Fibroblast of villous mesenchyme (primary cell): ENCODE results near the gene DEAF1. TPM values are rescaled to one million over a fixed set of nuclear protein-coding genes. Genes with fewer than 3 reads are reported as not detected.

Experiments
- DNase-seq: peaks from one replicate; pipeline ENCODE4 v3.0.0-alpha.2; 2010; ENCODE audit warnings: low read depth
- H3K4me3 ChIP-seq: 2 replicates; pipeline ENCODE4 v1.5.1; 2011; ENCODE audit warnings: low read depth, mild to moderate bottlenecking, low read length
- CTCF ChIP-seq: IDR thresholded peaks from 2 replicates; pipeline ENCODE4 v1.5.1; 2012; ENCODE audit warnings: low read depth, mild to moderate bottlenecking, low read length; ENCODE audit not compliant: insufficient read depth
- total RNA-seq: library from RNA; depleted of rRNA; stranded (reverse); fragments of >200 nt; gene quantifications from 2 replicates; pipeline ENCODE4 v1.2.3, GENCODE V29; 2012

DEAF1 gene
- total RNA-seq, 1 donor: 33.7 TPM

DNA sequence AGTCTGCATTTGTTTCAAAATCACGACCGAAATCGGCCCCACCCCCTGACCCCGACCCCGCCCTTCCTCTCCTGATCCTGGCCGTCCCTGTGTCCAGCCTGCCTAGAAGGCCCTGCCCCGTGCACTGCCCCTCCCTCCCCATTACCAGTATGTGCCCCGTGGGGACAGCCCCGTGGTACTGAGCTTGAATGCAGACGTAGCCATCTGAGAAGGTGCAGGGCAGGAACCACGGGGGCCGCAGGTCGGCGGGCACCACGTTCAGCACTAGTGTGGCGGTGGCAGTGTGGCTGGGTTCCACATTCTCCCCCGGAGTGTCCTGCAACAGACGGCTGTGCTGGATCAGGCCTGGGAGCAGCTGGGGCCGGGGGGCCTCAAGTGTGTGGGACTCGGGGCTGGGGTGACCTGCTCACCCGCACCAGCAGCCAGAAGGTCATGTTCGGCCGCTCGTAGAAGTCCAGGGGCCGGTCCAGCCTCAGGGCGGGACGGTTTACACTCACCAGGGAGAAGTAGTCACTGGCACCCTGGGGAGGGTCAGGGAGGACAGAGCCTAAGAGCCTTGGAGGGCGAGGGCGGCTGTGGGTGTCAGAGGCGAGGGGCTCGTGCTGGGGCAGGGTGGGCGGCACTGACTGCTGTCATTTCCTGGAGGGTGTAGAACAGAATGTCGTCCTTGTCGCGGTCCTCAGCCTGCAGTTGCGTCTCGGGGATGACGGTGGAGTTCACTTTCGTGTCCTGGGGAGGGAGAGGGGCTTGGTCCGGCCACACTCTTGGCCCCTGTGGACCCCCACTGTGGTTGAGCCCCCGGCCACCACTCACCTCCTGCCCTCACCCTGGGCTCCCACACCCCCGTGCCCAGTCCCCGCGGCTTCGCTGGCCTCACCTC, 73.8 kb downstream of the DEAF1 start:
- no peak for DNase-seq
- H3K4me3 ChIP-seq: no peak overlapping the region
- TF ChIP-seq CTCF: no peak

DNA sequence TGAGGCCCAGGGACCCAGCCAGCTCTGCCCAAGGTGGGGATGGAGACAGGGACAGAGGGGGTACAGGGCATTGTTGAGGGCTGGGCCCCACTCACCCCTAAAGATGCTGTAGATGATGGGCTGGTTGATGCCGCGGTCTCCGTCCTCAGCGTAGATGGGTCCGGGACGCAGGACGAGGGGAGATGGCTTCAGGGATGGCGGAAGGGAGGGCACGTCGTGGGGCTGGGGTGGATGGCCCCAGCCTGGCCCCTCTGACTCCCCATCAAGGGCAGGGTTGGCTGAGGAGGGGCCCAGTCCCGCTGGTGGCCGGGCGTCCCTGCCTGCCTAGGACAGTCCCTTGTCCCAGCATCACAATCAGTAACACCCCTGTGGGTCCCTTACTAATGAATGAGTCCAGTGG, 74.8 kb downstream of the DEAF1 start:
- DNase-seq: no peak
- H3K4me3 ChIP-seq: no peak overlapping the region
- TF ChIP-seq CTCF: no peak

DNA sequence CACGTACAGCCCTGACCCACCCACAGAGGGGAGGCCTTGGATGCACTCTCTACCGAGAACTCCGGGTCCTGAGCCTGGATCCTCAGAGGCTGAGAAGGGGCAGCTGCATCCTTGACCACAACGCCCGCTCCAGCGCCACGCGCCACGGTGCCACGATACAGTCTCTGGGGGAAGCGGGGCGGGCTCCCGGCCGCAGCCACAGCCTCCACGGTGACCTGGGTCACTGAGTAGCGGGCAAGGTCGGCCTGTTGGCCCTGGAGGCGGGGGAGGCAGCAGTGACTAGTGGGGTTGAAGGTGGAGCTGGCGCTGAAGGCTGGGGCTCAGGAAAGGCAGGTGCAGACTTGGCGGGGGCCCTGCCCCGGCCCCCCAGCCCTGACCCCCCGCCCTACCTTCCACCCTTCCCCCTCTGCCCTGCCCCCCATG, 75.4 kb downstream of the DEAF1 start:
- H3K4me3 ChIP-seq: no peak overlapping the region
- no peak for TF ChIP-seq CTCF
- no peak for DNase-seq

DNA sequence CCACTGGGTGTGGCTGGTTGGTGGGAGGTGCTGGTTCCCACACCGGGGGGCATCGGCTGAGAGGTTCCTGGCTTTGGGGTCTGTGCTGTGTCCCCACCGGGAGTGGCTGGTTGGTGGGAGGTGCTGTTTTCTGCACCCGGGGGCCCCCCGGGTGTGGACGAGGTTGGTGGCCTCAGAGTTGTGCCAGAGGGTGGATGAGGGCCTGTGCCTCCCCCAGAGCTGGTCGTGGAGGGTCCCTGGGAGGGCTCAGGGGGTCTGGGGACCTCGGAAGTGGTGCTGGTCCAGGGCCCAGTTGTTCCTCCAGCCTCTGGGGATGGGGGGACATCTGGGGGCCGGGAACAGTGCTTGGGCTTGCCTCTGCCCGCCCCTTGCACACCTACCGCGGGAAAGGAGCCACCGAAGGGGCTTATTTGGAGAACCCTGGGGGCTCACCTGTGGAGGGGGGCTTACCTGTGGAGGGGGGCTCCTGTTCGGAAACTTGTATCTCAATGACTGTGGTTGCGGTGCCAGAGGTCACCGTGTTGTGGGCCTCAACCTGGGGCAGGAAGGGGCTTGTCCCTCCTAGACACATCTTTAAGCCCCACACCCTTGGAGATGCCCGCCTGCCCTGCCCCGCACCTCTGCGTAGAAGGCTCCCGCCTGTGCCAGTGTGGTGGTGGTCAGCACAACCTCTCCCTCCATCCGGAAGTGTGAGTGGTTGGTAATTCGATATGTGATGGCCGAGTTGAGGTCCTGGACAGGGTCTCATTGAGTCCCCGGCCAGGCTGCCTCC, 76.0 kb downstream of the DEAF1 start:
- no peak for DNase-seq
- no peak for TF ChIP-seq CTCF
- no peak overlapping the region for H3K4me3 ChIP-seq

GRCh38 chr11:617912-618682, 76.9 kb downstream of the DEAF1 start:
- DNase-seq: no peak
- TF ChIP-seq CTCF: no peak
- no peak overlapping the region for H3K4me3 ChIP-seq

- no peak overlapping the region for H3K4me3 ChIP-seq
- no peak for DNase-seq
- no peak for TF ChIP-seq CTCF
These were observed 77.7 kb downstream of the DEAF1 start for GRCh38 chr11:617199-617911.
